Fibroblast of villous mesenchyme (primary cell): ENCODE results near the gene ADARB2. TPM values are rescaled to one million over a fixed set of nuclear protein-coding genes. Genes with fewer than 3 reads are reported as not detected.
"Not testable (repeated sequence)": the region's sequence is repeated elsewhere in the genome, so short reads cannot be mapped to it uniquely, and the experiment has no call there.

ENCODE experiments used
- DNase-seq: peaks from one replicate; pipeline ENCODE4 v3.0.0-alpha.2; 2010; ENCODE audit warnings: low read depth
- H3K4me3 ChIP-seq: 2 replicates; pipeline ENCODE4 v1.5.1; 2011; ENCODE audit warnings: low read depth, mild to moderate bottlenecking, low read length
- CTCF ChIP-seq: IDR thresholded peaks from 2 replicates; pipeline ENCODE4 v1.5.1; 2012; ENCODE audit warnings: low read depth, mild to moderate bottlenecking, low read length; ENCODE audit not compliant: insufficient read depth
- total RNA-seq: library from RNA; depleted of rRNA; stranded (reverse); fragments of >200 nt; gene quantifications from 2 replicates; pipeline ENCODE4 v1.2.3, GENCODE V29; 2012

ADARB2 gene
- total RNA-seq, 1 donor: not detected

DNA sequence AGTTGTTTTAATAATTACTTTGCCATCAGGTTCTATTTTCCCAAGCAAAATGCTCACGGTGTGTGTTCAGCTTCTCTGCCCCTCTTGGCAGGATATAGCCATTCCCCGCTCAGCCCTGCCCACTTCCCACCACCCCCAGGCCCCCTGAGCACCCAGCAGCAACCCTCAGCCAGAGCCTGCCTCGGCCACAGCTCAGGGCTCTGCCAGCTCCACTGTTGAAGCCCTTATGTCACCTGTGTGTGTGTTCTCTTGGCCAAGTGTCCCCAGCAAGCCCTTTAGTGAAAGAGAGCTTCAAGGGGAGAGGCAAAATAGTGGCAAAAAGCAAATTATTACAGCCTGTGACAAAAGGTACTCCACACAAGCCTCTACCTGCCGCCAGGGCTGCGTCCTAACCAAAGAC, 275.3 kb downstream of the ADARB2 start:
- no peak for TF ChIP-seq CTCF
- no peak for DNase-seq

GRCh38 chr10:1461016-1461415, 276.3 kb downstream of the ADARB2 start:
- DNase-seq: no peak
- no peak for TF ChIP-seq CTCF
- H3K4me3 ChIP-seq: no peak overlapping the region

More for the DNA sequence above, 275.3 kb downstream of the ADARB2 start:
- H3K4me3 ChIP-seq: no peak overlapping the region

DNA sequence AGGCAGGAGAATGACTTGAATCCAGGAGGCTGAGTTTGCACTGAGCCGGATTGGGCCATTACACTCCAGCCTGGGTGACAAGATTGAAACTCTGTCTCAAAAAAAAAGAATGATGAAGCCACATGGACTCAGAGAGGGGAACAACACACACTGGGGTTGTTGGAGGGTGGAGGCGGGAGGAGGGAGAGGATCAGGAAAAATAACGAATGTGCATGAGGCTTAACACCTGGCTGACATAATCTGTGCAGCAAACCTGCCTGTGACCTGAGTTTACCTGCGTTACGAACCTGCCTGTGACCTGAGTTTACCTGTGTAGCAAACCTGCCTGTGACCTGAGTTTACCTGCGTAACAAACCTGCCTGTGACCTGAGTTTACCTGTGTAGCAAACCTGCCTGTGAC, 277.7 kb downstream of the ADARB2 start:
- DNase-seq, H3K4me3 ChIP-seq: not testable (repeated sequence)

DNA sequence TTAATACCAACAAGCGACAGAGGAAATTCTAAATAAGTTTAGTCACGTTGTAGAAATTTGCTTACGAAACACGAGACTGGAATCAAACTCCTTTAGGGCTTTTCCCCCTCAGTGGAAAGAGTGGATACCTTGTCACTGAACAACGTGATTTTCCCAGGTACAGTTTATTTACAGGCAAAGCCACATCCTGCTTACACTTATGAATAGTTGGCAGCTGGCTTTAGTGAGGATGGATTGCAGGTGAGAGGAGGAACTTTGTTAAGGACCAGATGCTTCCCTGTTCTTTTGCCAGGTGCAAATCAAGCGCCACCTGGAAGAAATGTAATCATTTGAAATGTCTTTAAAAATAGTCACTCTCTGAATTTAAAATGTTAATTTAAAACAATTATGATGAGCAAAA, 282.4 kb downstream of the ADARB2 start:
- no peak for TF ChIP-seq CTCF
- no peak for DNase-seq
- H3K4me3 ChIP-seq: no peak overlapping the region

DNA sequence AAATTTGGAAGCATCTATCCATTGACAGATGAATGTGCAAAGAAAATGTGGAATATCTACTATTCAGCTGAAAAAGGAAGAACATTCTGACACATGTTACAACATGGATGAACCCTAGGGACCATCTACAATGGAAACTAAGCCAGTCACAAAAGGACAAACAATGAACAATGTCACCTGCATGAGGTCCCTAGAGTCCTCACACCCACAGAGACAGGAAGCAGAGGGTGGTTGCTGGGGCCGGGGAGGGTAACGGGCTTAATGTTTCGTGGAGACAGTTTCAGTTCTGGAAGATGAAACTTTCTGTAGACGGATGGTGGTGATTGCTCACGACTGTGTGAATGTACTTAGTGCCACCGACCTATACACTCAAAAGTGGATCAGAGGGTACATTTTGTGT, 282.9 kb downstream of the ADARB2 start:
- no peak overlapping the region for H3K4me3 ChIP-seq
- no peak for DNase-seq
- TF ChIP-seq CTCF: no peak

DNA sequence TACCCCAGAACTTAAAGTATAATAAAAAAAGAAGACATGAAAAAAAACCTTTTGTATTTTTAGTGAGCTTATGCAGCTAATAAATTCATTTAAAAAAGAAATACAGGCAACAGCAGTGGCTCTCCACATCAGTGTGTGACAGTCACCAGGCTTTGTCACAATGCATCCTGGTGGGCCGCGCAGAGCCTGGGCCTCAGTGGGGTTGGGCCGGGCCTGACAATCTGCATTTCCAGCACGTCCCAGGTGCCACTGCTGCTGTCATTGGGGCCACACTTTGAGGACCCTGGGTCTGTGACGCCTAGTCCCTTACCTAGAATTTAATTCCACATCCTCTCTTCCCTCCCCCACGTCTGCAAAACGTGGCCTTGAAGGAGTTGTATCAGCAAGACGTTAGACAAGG, 284.5 kb downstream of the ADARB2 start:
- no peak overlapping the region for H3K4me3 ChIP-seq
- no peak for DNase-seq
- TF ChIP-seq CTCF: no peak

GRCh38 chr10:1451941-1452340, 285.4 kb downstream of the ADARB2 start:
- no peak for TF ChIP-seq CTCF
- DNase-seq: no peak
- H3K4me3 ChIP-seq: no peak overlapping the region
